Cerebellar cortex (tissue), 1 donor: ENCODE measurements around the gene EPB41L1.

Experiments used
- DNase-seq: peaks from one replicate; pipeline ENCODE4 v3.0.0-alpha.2; 2015; ENCODE audit warnings: low spot score

Gene EPB41L1

GRCh38 chr20:36155629-36155971, 1.1 kb downstream of the EPB41L1 start:
- peak; percentile 38 for DNase-seq

GRCh38 chr20:36155991-36156390, 1.5 kb downstream of the EPB41L1 start:
- peak; percentile 46 for DNase-seq

GRCh38 chr20:36157610-36158009, 3.1 kb downstream of the EPB41L1 start:
- DNase-seq, result no peak

GRCh38 chr20:36158160-36158741, 3.7 kb downstream of the EPB41L1 start:
- DNase-seq, result no peak

- no peak for DNase-seq
Observed at GRCh38 chr20:36159833-36160232, 5.3 kb downstream of the EPB41L1 start.

- no peak for DNase-seq
Observed at GRCh38 chr20:36162272-36162966, 7.9 kb downstream of the EPB41L1 start.

GRCh38 chr20:36167902-36168503, 13.5 kb downstream of the EPB41L1 start:
- no peak for DNase-seq

- DNase-seq, result peak; percentile 13
Observed at GRCh38 chr20:36170542-36171215, 16.1 kb downstream of the EPB41L1 start.

- DNase-seq, result peak; percentile 89
Observed at GRCh38 chr20:36173451-36173933, 19.0 kb downstream of the EPB41L1 start.

- DNase-seq, result peak; percentile 52
Observed at GRCh38 chr20:36175016-36175415, 20.5 kb downstream of the EPB41L1 start.

- peak; percentile 98 for DNase-seq
Observed at GRCh38 chr20:36175475-36175995, 21.0 kb downstream of the EPB41L1 start.

- no peak for DNase-seq
Observed at GRCh38 chr20:36177716-36178115, 23.2 kb downstream of the EPB41L1 start.

- peak; percentile 97 for DNase-seq
Observed at GRCh38 chr20:36179170-36179945, 24.8 kb downstream of the EPB41L1 start.

- no peak for DNase-seq
Observed at GRCh38 chr20:36180323-36180722, 25.8 kb downstream of the EPB41L1 start.

GRCh38 chr20:36181934-36182603, 27.5 kb downstream of the EPB41L1 start:
- no peak for DNase-seq

GRCh38 chr20:36182604-36183154, 28.1 kb downstream of the EPB41L1 start:
- DNase-seq, result no peak

- no peak for DNase-seq
Observed at GRCh38 chr20:36183155-36183944, 28.8 kb downstream of the EPB41L1 start.

GRCh38 chr20:36184816-36185776, 30.6 kb downstream of the EPB41L1 start:
- DNase-seq, result no peak
